HG03045 (cell line): Measurements from ENCODE around the gene MSH4.
A peak's percentile ranks its signal among the peaks of the same experiment; 100 is the strongest.
"Not testable (repeated sequence)": the region's sequence is repeated elsewhere in the genome, so short reads cannot be mapped to it uniquely, and the experiment has no call there.

Experiments used
- ATAC-seq: cut with Tn5 transposase; IDR thresholded peaks from one replicate; pipeline ENCODE4 v1.9.1; 2021; ENCODE audit warnings: mild to moderate bottlenecking, moderate library complexity; ENCODE audit not compliant: unreplicated experiment

The MSH4 gene

DNA sequence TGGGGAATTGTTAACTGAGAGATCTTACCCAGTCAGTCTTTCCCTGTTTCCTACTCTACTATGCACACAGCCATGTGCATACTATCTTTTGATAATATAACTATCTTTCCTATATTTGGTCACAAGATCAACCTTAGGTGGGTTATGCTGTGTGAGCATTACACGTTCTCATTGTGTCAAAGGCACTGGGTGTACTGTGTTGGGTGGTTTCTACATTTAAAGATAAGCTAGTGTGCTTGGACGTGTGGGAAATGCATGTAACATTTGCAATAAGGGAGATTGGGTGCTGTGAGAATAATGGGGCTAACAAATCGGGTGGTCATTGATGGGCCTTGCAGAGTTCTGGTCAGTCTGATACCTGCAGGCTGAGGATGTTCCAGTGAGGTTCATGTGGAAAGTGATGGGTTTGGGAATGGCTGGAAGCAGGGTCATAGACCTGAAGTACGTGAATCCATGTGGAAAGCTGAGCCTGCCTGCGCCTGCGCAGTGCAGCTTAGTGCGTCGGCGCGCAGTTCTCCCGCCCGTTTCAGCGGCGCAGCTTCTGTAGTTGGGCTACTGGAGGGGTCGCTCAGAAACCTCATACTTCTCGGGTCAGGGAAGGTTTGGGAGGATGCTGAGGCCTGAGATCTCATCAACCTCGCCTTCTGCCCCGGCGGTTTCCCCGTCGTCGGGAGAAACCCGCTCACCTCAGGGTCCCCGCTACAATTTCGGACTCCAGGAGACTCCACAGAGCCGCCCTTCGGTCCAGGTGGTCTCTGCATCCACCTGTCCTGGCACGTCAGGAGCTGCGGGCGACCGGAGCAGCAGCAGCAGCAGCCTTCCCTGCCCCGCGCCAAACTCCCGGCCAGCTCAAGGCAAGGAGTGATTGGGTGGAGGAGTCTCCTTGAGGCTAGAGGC lies at the start of gene MSH4:
MSH4 (plus strand) TSS at position 507 of the 897 bp plus-strand sequence; CDS start at position 611, 104 bp downstream.
- ATAC-seq = no peak

DNA sequence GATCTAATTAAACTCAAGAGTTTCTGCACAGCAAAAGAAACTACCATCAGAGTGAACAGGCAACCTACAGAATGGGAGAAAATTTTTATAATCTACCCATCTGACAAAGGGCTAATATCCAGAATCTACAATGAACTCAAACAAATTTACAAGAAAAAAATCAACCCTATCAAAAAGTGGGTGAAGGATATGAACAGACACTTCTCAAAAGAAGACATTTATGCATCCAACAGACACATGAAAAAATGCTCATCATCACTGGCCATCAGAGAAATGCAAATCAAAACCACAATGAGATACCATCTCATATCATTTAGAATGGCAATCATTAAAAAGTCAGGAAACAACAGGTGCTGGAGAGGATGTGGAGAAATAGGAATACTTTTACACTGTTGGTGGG lies 39.5 kb upstream of the MSH4 start:
- not testable (repeated sequence) for ATAC-seq

DNA sequence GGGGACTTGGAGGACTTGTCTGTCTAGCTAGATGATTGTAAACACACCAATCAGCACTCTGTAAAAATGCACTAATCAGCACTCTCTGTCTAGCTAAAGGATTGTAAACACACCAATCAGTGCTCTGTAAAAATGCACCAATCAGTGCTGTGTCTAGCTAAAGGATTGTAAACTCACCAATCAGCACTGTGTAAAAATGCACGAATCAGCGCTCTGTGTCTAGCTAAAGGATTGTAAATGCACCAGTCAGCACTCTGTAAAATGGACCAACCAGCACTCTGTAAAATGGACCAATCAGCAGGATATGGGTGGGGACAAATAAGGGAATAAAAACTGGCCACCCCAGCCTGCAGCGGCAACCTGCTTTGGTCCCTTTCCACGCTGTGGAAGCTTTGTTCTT lies 38.1 kb upstream of the MSH4 start:
- ATAC-seq = not testable (repeated sequence)

DNA sequence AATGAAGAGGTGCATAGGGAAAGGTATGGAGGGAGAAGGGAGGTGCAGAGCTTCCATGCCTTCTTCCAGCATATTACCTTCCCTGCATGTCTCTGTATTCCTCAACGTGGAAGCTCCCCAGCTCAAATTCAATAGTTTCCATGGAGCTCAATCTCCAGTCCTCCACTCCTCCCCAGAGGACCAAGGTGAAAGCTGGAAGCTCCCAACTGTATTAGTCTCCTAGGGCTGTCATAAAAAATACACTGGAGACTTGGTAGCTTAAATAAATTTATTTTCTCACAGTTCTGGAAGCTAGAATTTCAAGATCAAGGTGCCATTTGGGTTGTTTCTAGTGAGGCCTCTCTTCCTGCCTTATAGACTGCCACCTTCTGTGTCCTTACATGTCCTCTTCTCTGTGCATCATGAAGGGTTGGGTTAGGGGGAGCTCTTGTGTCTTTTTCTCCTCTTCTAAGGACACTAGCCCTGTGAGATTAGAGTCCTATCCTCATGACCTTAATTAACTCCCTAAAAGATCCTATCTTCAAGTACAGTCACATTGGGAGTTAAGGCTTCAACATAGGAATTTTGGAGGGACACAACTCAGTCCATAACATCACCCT lies 32.5 kb upstream of the MSH4 start:
- no peak for ATAC-seq

DNA sequence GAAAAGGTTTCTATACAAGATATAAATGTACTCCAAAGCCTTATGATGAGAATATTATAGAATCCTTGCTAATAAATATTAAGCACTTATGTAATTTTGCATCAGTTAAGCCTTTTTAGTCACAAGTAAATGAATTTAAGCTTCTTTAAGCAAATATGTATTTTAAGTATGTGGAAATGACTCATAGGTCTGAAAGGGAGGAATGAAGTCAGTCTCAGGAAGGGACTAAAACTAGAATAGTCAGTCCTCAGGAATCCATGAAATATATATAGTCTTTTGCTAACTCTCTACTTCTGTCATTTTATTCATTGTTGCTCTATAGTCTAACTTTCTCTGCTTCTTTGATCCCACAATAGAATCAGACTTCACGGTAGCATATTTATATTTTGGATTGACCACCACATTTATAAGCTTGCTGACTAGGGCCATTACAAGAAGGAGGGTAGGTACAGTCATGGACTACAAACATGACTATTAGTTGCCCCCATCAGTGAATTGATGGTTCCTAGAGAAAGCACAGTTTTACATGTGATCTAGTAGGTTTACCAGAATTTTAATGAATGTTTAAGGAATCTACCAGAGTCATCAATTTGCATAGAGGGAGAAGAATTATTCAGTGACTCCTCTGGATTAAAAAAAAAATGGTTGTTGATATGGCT lies 30.9 kb upstream of the MSH4 start:
- ATAC-seq = no peak

DNA sequence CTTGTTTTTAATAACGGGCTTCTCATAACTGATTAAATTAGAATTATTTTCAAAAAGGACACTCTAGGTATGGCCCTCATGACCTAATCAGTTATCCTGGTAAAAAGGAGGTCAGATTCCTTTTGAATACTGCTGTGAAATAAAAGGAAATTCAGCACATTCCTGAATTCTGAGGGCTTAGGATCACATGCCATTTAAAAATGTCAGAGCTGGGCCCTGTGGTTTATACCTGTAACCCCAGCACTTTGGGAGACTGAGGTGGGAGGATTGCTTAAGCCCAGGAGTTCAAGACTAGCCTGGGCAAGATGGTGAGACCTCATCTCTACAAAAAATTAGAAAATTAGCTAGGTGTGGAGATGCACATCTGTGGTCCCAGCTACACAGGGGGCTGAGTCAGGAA lies 28.7 kb upstream of the MSH4 start:
- no peak for ATAC-seq

DNA sequence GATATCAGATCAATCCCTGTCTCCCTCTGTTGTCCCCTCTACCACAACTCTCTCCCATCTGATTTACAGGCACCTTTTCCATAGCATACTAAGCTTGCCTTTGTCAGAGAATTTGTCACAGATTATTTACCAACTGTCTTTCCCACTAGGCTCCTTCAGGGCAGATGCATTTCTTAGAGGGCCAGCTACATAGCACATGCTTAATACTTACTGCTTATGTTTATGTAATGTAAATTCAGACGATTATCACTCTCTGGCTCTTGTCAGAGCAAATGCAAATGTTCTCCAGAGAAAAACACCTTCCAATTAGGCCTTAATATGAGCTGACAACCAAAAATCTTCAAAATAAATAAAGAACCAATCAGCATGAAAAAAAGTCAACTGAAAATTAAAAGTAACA lies 25.9 kb upstream of the MSH4 start:
- no peak for ATAC-seq

DNA sequence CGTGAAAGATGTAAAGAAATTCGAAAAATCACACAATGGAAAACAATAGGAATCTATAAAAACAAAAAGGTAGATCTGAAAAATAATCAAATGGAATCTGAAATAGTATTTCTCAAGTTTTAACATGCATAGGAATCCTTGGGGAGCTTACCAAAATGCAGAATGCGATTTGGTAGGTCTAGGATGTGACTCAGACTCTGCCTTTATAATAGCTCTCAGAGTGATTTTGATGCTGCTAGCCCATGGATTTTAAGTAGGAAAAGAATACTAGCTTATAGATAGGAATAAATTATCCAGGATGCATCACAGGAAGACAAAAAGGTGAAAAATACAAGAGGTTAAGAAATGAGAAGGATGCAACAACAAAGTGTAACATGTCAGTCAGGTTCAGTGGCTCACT lies 24.7 kb upstream of the MSH4 start:
- no peak for ATAC-seq

DNA sequence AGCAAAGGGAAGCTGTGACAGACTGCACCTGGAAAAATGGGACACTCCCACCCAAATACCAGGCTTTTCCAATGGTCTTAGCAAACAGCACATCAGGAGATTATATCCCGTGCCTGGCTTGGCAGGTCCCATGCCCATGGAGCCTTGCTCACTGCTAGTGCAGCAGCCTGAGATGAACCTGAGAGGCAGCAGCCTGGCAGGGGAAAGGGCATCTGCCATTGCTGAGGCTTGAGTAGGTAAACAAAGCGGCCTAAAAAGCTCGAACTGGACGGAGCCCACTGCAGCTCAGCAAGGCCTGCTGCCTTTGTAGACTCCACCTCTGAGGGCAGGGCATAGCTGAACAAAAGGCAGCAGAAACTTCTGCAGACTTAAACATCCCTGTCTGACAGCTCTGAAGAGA lies 18.9 kb upstream of the MSH4 start:
- ATAC-seq = not testable (repeated sequence)

DNA sequence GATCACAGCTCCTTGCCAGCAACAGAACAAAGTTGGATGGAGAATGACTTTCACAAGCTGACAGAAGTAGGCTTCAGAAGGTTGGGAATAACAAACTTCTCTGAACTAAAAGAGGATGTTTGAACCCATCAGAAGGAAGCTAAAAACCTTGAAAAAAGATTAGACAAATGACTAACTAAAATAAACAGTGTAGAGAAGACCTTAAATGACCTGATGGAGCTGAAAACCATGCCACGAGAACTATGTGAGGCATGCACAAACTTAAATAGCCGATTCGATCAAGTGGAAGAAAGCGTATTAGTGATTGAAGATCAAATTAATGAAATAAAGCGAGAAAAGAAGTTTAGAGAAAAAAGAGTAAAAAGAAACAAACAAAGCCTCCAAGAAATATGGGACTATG lies 18.0 kb upstream of the MSH4 start:
- ATAC-seq = not testable (repeated sequence)

DNA sequence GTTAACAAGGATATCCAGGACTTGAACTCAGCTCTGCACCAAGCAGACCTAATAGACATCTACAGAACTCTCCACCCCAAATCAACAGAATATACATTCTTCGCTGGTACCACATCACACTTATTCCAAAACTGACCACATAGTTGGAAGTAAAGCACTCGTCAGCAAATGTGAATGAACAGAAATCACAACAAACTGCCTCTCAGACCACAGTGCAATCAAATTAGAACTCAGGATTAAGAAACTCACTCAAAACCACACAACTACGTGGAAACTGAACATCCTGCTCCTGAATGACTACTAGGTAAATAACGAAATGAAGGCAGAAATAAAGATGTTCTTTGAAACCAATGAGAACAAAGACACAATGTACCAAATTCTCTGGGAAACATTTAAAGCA lies 16.5 kb upstream of the MSH4 start:
- ATAC-seq = not testable (repeated sequence)

DNA sequence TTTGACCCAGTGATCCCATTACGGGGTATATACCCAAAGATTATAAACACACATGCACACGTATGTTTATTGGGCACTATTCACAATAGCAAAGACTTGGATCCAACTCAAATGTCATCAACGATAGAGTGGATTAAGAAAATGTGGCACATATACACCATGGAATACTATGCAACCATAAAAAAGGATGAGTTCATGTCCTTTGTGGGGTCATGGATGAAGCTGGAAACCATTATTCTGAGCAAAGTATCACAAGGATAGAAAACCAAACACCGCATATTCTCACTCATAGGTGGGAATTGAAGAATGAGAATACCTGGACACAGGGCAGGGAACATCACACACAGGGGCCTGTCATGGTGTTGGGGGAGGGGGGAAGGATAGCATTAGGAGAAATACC lies 12.8 kb upstream of the MSH4 start:
- not testable (repeated sequence) for ATAC-seq

DNA sequence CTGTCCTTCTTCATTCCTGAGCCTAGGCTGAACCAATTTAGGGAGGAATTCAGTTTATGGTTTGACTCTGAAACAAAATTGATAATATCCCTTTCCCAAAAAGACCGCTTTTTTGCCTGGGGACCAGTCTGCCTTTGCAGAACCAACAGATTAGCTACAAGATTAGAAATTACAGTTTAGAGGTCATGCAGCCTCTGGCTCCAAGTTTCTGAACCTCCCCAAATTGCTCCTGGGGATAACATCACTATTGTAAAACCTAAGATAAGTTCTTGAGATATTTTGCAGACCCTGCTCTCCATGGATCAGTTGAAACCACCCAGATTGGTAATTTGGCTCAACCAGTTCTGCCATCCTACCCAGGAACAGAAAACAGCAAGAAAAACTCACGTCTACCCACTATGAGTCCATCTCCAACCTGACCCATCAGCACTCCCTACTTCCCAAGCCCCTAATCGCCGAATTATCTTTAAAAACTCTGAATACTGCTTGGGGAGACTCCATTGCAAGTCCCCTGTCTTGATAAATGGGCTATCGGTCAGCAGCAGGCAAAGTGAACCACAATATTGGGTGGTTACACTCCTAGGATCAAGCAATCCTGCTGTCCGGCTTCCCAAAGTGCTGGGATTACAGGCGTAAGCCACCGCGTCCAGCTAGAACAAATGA lies 11.2 kb upstream of the MSH4 start:
- peak; percentile 14 for ATAC-seq

DNA sequence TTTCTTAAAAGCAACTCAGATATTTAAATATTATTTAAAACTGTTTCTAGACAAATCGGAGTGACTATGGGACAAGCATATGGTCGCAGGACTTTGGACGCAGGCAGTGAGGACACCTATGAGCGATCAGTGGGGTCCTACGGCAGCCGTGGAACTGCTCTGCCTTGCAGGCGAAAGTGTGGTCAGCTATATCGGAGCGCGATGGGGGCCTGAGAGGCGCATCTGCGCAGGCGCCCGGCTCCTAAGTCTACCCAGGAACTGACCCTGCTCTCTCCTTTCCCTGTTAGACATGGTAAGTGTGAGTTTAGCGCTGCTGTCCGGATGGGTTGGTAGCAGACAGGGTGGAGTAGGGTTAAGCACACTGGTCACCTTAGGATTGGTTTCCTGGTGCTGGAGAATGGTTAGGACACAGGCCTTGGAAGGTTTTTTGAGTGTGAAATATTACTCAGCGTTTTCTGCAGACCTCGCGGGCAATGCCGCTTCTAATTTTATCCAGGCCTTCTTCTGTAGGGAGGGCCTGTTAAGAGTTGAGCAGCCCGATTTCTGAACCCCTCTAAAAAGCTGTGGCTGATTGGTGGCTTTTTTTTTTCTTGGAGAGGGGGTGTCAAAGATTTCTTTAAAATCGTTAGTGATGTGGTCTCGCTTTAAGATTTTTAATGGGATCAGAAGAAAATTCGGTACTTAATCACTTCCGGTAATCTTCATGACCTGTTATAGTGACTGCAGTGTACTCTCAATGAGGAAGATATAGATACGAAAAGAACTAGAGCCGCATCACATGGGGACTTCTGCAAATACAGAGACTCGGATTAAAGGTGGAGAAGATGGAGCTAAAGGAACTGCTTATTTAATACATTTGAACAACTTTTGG lies 10.5 kb upstream of the MSH4 start, which contains the start of gene RABGGTB:
RABGGTB (plus strand) TSS at position 274 of the 871 bp plus-strand sequence; CDS start at position 290, 16 bp downstream.
- peak; percentile 76 for ATAC-seq

DNA sequence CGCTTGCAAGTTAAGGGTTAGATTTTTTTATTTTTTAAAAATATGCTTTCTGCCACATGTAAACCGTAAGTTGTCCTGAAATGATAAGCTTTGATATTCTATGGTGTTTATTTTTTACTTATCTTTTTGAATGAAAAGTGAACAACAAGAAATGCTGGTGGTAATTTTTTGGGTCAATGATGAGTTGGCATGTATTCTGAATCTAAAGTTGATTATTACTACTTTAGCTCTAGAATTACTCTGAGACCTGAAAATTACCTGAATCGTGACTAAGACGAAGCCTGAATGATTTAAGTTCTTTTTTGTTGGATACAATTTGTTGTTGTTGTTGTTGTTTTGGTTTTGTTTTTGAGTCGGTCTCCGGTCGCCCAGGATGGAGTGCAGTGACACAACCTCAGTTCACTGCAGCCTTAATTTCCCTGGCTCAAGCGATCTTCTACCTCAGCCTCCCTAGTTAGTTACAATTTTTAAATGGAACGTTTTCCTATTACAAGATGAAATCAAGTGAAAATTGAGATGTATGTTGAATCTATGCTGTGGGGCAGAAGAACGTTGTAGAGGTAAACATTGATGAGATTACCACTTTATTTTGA lies 9.7 kb upstream of the MSH4 start:
- no peak for ATAC-seq

DNA sequence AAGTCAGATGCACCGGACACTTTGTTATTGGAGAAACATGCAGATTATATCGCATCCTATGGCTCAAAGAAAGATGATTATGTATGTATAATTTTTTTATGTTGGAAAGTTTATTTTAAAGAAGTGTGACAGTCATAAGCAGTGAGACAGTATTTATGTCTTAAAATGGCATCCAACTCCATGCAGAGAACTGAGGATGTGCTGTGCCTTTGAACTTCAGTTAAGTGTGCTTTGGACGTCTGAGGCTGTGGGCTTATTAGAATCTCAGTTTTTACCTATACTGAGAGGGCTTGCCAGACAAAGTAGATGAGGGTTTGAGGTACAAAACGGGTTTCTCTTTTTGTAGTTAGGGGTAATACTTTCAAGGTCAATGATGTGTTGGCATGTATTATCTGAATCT lies 9.2 kb upstream of the MSH4 start:
- ATAC-seq = no peak

DNA sequence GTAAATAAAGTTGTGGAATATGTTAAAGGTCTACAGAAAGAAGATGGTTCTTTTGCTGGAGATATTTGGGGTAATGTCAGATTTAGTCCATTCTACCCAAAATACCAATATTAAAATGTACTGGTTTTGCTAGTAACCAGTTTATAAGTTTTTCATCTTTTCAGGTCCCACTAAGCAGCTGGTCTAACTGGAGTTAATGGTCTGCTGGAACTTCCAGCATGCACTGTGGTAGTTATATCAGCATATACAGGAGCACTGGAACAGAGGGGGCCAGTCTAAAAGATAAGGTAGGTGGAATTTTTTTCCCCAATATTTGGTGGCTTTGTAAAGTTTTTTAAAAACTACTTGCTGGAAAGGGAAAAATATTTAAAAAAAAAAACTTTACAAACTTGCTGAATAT lies 6.7 kb upstream of the MSH4 start:
- ATAC-seq = no peak

DNA sequence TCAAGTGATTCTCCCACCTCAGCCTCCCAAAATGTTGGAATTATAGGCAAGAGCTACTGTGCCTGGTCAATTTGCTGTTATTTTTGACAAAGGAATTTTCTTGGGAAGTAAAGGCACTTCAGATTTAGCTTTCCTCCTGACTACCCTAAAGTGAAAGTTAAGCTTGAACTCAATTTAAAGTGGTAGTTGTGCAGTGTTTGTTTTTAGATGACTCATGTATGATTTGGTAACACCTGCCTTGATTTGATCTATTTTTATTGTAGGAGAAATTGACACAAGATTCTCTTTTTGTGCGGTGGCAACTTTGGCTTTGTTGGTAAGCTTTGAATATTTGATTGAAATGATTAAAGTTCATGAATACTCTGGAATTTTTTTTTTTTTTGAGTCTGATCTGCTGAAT lies 5.7 kb upstream of the MSH4 start:
- no peak for ATAC-seq

DNA sequence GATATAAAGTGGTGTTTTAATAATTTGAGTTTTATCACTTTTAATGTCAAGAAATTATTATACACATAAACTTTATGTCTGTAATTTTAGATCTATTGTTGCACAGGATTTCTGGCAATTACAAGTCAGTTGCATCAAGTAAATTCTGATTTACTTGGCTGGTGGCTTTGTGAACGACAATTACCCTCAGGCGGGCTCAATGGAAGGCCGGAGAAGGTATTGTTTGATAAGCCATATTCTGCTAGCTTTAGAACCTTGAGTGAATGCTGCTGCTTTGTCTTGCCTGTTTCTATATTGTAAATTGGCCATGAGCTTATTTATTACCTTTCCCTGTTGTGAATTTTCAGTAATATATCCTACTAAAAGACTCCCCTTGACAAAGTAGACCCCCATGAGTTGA lies 4.6 kb upstream of the MSH4 start:
- no peak for ATAC-seq

DNA sequence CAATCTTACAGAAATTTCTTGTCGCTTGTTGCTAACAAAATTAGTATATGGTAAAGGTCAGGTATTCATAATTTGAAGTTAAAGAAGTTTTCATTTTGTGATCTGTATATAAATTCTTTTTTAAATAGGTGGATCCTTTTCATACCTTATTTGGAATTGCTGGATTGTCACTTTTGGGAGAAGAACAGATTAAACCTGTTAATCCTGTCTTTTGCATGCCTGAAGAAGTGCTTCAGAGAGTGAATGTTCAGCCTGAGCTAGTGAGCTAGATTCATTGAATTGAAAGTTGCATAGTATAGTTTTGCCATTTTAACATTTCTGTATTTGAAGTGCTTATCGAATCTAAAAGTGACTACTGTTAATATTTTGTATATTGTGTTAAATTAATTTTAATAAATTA lies 2.3 kb upstream of the MSH4 start:
- ATAC-seq = no peak
